Measurements from ENCODE around the gene MRPS11. TPM values are rescaled to one million over a fixed set of nuclear protein-coding genes. Genes with fewer than 3 reads are reported as not detected.
"Not testable (repeated sequence)": the region's sequence is repeated elsewhere in the genome, so short reads cannot be mapped to it uniquely, and the experiment has no call there.

MRPS11 gene
- total and polyA plus RNA-seq, 10 of the 15 experiments (the other 5 are each of a cell fraction or from before 2014, with no cell fraction given) = 37.1 to 148 (median 68.7) TPM

- no peak for TF ChIP-seq E4F1 (IDR thresholded peaks at IDR 0.05; ENCODE audit: borderline replicate concordance, partially characterized antibody)
- TF ChIP-seq MEF2A (IDR thresholded peaks at IDR 0.05; ENCODE audit: insufficient read depth, low read depth, low read length) = no peak
- no peak for TF ChIP-seq RUNX3 (IDR thresholded peaks at IDR 0.05; ENCODE audit: low read length)
- no peak for TF ChIP-seq CHD1 (IDR thresholded peaks at IDR 0.05; ENCODE audit: low read depth, low read length)
- TF ChIP-seq ASH2L (IDR thresholded peaks at IDR 0.05; ENCODE audit: borderline replicate concordance, low read depth) = no peak
Observed at GRCh38 chr15:88518903-88519302, 51.4 kb downstream of the MRPS11 start (continued).

GRCh38 chr15:88524094-88524493 is 56.6 kb downstream of the MRPS11 start:
- BruUV-seq (replicated peaks); DNase-seq (ENCODE audit: low read depth, low spot score); H3K4me2 ChIP-seq (ENCODE audit: control insufficient read depth, insufficient read depth); SMC1A ChIA-PET (ENCODE audit: uncharacterized antibody, unreplicated experiment); H3K36me3 ChIP-seq (ENCODE audit: control insufficient read depth in 2 of 2, insufficient read depth in 2 of 2, low read length in 1 of 2); H3K27me3 ChIP-seq (replicated peaks in 1 of 2; ENCODE audit: control insufficient read depth in 2 of 2, insufficient read depth in 2 of 2, low read length in 1 of 2); H3K4me1 ChIP-seq (ENCODE audit: control insufficient read depth, insufficient read depth, low read length); ATAC-seq; CTCF ChIA-PET; in situ Hi-C loops (cut with MboI); H2AFZ ChIP-seq (ENCODE audit: control insufficient read depth, low read depth, low read length); POLR2A ChIA-PET; RAD21 ChIA-PET (ENCODE audit: unreplicated experiment); intact Hi-C loops (cut with micrococcal nuclease; ENCODE audit: unreplicated experiment); H3K9me3 ChIP-seq (replicated peaks; ENCODE audit: control insufficient read depth, insufficient read depth, low read length); H3K4me3 ChIP-seq; H3K9ac ChIP-seq (ENCODE audit: control insufficient read depth, insufficient read depth, low read length); FAIRE-seq; H3K79me2 ChIP-seq (ENCODE audit: control insufficient read depth, insufficient read depth, low read length); H3K27ac ChIP-seq (ENCODE audit: control insufficient read depth, insufficient read depth); H4K20me1 ChIP-seq (ENCODE audit: control insufficient read depth, insufficient read depth): not testable (repeated sequence)
- 97% methylated on average over 15 of the region's 23 CpGs for WGBS (ENCODE audit: insufficient coverage, insufficient replicate concordance, low lambda C conversion rate, missing lambda C conversion rate)
